Stimulated activated CD4-positive, alpha-beta T cell treated with anti-CD3 and anti-CD28 coated beads, Interleukin-1b, Interleukin-23, amount 100 ng/mL, for 48 hours (primary cell): ENCODE results near the gene CYP2C8.
"Not testable (repeated sequence)": the region's sequence is repeated elsewhere in the genome, so short reads cannot be mapped to it uniquely, and the experiment has no call there.

ENCODE experiments used
- DNase-seq: peaks from one replicate; pipeline ENCODE4 v3.0.0-alpha.2; 2020

Gene CYP2C8

DNA sequence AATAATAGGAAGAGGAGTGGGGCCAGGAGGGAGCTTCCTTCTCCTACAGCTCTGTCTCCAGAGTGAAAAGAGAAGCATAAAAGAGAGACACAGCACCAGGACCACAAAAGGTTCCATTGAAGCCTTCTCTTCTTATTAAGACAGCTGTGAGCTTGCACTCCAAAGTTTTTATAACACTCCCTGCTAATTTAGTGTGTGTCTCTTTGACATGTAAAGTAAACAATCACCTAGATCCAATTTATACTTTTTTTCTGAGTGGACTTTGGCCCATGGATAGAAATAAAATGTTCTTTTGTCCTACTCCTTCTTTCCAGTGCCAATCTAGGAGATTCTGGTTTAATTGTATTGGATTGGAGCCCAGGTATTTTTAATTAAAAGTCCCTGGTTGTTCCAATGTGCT, at the start of gene CYP2C8:
CYP2C8 (minus strand) TSS at position 212 of the 400 bp plus-strand sequence; CDS start at position 117, 95 bp downstream.
- DNase-seq: no peak

GRCh38 chr10:95116869-95117269, 47.6 kb upstream of the CYP2C8 start:
- DNase-seq: no peak

GRCh38 chr10:95110823-95111222, 41.5 kb upstream of the CYP2C8 start:
- not testable (repeated sequence) for DNase-seq

GRCh38 chr10:95097805-95098204, 28.5 kb upstream of the CYP2C8 start:
- no peak for DNase-seq

- no peak for DNase-seq
Measured at GRCh38 chr10:95096143-95096542, 26.8 kb upstream of the CYP2C8 start.

- not testable (repeated sequence) for DNase-seq
Measured at GRCh38 chr10:95079626-95080025, 10.3 kb upstream of the CYP2C8 start.

DNA sequence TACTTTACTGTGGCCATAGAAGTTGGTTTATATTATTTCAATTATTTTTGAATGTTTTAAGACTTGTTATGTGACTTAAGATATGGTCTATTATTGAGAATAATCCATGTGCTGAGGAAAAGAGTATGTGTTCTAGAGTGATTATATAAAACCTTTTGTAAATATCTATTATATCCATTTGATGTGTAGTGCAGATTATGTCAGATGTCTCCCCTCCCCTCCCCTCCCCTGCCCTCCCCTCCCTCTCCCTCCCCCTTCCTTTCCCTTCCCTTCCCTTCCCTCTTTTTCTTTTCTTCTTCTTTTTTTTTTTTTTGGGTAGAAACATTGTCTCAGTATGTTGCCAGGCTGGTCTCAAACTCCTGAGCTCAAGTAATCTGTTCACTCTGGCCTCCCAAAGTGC, 8.3 kb upstream of the CYP2C8 start:
- no peak for DNase-seq

- no peak for DNase-seq
Measured at GRCh38 chr10:95071107-95071660, 1.9 kb upstream of the CYP2C8 start.

DNA sequence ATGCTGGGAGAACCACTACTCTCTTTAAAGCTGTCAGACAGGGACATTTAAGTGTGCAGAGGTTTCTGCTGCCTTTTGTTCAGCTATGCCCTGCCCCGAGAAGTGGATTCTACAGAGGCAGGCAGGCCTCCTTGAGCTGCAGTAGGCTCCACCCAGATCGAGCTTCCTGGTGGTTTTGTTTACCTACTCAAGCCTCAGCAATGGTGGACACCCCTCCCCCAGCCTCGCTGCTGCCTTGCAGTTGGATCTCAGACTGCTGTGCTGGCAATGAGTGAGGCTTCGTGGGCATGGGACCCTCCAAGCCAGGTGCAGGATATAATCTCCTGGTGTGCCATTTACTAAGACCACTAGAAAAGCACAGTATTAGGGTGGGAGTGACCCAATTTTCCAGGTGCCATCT, 5.2 kb downstream of the CYP2C8 start:
- DNase-seq: not testable (repeated sequence)

GRCh38 chr10:95056744-95057363, 12.4 kb downstream of the CYP2C8 start:
- no peak for DNase-seq

GRCh38 chr10:95049919-95050318, 19.4 kb downstream of the CYP2C8 start:
- DNase-seq: no peak

DNA sequence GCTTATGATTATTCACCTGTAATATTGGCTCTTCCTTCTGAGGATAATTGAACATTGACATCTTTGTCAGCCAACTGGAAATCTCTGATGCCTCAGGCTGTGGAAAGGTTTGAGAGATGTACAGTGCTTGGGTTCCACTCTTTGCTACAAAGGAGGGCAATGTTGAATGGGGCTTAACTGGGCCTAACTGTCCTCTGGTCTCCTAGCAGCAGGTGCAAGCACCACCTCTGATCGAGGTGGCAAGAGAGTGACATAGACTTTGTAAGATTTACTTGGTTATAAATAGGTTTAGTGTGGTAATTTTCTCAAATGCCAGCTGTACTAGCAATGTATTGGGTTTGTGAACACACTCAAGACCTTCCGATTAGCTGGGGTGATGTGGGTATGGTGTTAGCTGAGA, 21.1 kb downstream of the CYP2C8 start:
- DNase-seq: no peak

- no peak for DNase-seq
Measured at GRCh38 chr10:95039281-95039680, 30.0 kb downstream of the CYP2C8 start.

DNA sequence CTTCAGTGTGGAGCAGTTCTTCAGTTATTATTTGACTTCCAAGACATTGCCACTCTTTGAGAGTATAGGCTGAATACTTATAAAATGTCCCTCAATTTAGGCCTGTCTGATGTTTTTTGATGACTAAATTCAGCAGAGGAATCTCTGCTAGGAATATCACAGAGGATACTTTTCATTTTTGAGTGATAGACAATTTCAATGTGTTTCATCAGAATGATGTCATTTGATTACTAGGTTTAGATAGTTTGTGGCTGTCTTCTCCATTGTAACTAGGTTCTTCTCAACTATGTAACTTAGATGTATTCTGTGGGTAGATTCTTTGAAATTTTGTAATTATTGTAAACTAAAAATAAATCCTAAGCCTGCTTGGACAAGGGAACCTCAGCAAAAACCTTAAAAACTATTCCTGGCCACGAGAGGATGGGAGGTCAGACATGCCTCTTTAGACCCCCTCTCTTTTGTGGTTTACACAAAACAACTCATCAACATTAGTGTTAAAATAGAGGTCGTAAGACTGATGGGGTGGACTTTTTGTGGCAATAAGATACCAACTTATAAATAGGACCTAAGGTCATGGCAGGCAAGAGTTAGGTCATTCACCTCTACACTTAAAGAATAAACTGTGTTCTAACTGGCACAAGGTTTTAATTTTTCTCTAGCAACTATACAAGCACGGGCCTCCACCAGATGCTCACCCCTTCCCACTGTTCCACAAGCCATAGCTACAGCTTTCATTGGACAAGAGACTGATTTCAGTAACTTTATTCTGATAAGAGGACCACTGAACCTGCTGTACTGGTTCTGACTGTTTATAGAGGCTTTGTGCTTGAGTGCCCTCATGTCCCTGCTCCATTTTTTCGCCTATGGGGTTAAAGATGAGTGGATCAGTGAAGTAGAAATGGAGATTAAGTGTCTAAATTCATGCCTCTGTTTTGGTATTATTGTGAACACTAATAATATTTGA, 33.7 kb downstream of the CYP2C8 start:
- no peak for DNase-seq

GRCh38 chr10:95034401-95034800, 34.9 kb downstream of the CYP2C8 start:
- no peak for DNase-seq

GRCh38 chr10:95031656-95032055, 37.6 kb downstream of the CYP2C8 start:
- no peak for DNase-seq

DNA sequence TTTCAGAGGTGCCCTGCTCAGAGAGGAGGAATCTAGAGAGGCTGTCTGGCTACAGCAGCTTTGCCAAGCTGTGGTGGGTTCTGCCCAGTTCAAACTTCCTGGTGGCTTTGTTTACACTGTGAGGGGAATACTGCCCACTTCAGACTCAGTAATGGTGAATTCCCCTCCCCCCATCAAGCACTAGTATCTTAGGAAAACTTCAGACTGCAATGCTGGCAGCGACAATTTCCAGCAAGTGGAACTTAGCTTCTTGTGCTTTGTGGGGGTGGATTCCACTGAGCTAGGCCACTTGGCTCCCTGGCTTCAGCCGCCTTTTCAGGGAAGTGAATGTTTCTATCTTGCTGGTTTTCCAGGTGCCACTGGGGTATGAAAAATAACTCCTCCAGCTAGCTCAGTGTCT, 42.8 kb downstream of the CYP2C8 start:
- no peak for DNase-seq

DNA sequence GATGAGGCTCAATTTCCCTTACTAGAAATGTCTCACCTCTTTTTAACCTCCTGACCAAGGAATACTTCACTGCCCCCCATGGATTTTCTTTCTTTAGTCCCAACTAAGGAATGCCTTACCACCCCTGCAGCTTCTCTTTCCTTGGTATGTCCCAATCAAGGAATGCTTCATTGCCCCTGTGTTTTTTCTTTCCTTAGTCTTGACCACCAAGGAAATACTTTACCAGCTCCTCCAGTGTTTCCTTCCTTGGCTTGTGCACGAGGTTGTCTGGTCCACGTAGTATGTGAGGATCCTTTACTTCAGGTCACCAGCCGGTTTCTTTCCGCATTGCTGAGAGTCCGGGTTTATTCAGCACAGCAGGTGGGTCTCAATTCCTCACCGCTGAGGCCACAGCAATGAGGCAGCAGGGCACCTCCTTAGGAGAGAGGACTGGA, 71.5 kb downstream of the CYP2C8 start:
- no peak for DNase-seq

DNA sequence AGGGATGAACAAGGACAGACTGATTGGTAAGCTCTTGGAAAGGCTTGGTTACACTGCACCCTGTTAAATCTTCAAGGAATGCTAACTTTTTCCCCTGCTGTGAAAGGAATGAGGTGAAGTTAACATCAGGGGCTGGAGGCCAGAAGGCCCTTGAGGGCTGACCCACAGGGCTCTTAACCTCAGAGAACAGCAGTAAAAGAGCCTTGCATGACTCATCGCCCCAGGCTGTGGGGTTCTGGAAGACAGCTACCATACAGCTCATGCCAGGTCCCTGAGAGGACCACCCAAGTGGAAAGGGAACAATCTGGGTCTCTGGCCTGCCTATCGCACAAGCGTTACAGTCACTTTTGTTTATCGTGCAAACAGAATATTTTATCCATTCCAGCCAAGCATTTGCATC, 76.5 kb downstream of the CYP2C8 start:
- no peak for DNase-seq

GRCh38 chr10:94991243-94991888, 77.9 kb downstream of the CYP2C8 start:
- DNase-seq: no peak

DNA sequence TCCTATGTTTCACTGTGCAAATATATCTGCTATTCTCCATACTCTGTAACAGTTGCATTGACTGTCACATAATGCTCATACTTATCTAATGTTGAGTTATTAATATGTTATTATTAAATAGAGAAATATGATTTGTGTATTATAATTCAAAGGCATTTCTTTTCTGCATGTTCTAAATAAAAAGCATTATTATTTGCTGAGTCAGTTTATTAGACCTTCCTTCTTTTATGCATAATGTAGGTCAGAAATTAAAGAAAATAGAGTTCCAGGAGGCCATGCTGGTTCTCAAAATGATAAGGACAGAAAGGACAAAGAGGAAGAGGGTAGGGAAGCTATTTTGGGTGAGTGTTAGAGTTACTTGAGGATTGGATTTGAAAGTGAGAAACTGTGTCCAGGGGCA, 80.1 kb downstream of the CYP2C8 start:
- DNase-seq: no peak
